GM12878 (cell line): ENCODE results near the gene CORO7. TPM values are rescaled to one million over a fixed set of nuclear protein-coding genes. Genes with fewer than 3 reads are reported as not detected.

ENCODE experiments used
- BACH1 ChIP-seq: fragments of 450-650 bp; IDR thresholded peaks from 2 replicates; pipeline ENCODE4 v1.6.1; 2017; ENCODE audit warnings: mild to moderate bottlenecking, borderline replicate concordance
- CBX3 ChIP-seq: fragments of 200-600 bp; sonication (generic); IDR thresholded peaks from 2 replicates; pipeline ENCODE4 v1.6.1; 2016; ENCODE audit warnings: low read depth, borderline replicate concordance
- CHD1 ChIP-seq: IDR thresholded peaks from 2 replicates; pipeline ENCODE4 v1.6.1; 2012; ENCODE audit warnings: low read depth, low read length, improper control_type of control experiment
- CHD2 ChIP-seq: IDR thresholded peaks from 2 replicates; pipeline ENCODE4 v1.6.1; 2011; ENCODE audit warnings: low read depth, low read length, improper control_type of control experiment, borderline replicate concordance
- CREM ChIP-seq: IDR thresholded peaks from 2 replicates; pipeline ENCODE4 v1.6.1; 2014; ENCODE audit warnings: antibody characterized with exemption, low read depth
- EGR1 ChIP-seq, 2 experiments: IDR thresholded peaks; 1 replicate in 1 of 2; 2 replicates in 1 of 2; pipeline ENCODE4 v1.6.1; 2011 to 2012; ENCODE audit warnings: low read depth in 2 of 2, low read length in 2 of 2, borderline replicate concordance in 1 of 2, mild to moderate bottlenecking in 1 of 2, moderate library complexity in 1 of 2
- FOS ChIP-seq: IDR thresholded peaks from 3 replicates; pipeline ENCODE4 v1.6.1; 2011; ENCODE audit warnings: borderline replicate concordance; ENCODE audit not compliant: insufficient read length; ENCODE audit errors: extremely low read depth
- FOXK2 ChIP-seq: fragments of 450-650 bp; IDR thresholded peaks from 2 replicates; pipeline ENCODE4 v1.6.1; 2017; ENCODE audit warnings: mild to moderate bottlenecking, moderate library complexity
- HDAC2 ChIP-seq: fragments of 200-600 bp; sonication (generic); IDR thresholded peaks from 2 replicates; pipeline ENCODE4 v1.6.1; 2017
- HDGF ChIP-seq: fragments of 450-650 bp; IDR thresholded peaks from 2 replicates; pipeline ENCODE4 v1.6.1; 2016; ENCODE audit warnings: antibody characterized with exemption
- IKZF1 ChIP-seq: fragments of 450-650 bp; conservative IDR thresholded peaks from 2 replicates; pipeline ENCODE4 v1.6.1; 2017; ENCODE audit warnings: antibody characterized with exemption, mild to moderate bottlenecking
- IRF4 ChIP-seq: IDR thresholded peaks from 2 replicates; pipeline ENCODE4 v1.6.1; 2011; ENCODE audit warnings: low read depth, low read length
- MEF2A ChIP-seq: IDR thresholded peaks from 2 replicates; pipeline ENCODE4 v1.6.1; 2011; ENCODE audit warnings: low read depth, mild to moderate bottlenecking, low read length, moderate library complexity; ENCODE audit not compliant: insufficient read depth
- MTA3 ChIP-seq: IDR thresholded peaks from 2 replicates; pipeline ENCODE4 v1.6.1; 2012; ENCODE audit warnings: low read length, inconsistent platforms, borderline replicate concordance
- NBN ChIP-seq: fragments of 450-650 bp; IDR thresholded peaks from 2 replicates; pipeline ENCODE4 v1.6.1; 2016
- NR2C1 ChIP-seq: fragments of 450-650 bp; IDR thresholded peaks from 2 replicates; pipeline ENCODE4 v1.6.1; 2017; ENCODE audit warnings: antibody characterized with exemption, mild to moderate bottlenecking, moderate library complexity
- NR2F1 ChIP-seq: fragments of 450-650 bp; conservative IDR thresholded peaks from 2 replicates; pipeline ENCODE4 v1.6.1; 2017; ENCODE audit warnings: mild to moderate bottlenecking
- PAX5 ChIP-seq: IDR thresholded peaks from 2 replicates; pipeline ENCODE4 v1.6.1; 2011; ENCODE audit warnings: low read depth, low read length, borderline replicate concordance
- PML ChIP-seq: IDR thresholded peaks from 2 replicates; pipeline ENCODE4 v1.6.1; 2012; ENCODE audit warnings: low read length, inconsistent platforms
- RAD21 ChIP-seq: IDR thresholded peaks from 2 replicates; pipeline ENCODE4 v1.6.1; 2011; ENCODE audit warnings: mild to moderate bottlenecking, low read depth, low read length, moderate library complexity; ENCODE audit not compliant: insufficient read depth
- RAD51 ChIP-seq: fragments of 450-650 bp; IDR thresholded peaks from 2 replicates; pipeline ENCODE4 v1.6.1; 2016; ENCODE audit warnings: moderate library complexity, mild to moderate bottlenecking, inconsistent platforms
- RB1 ChIP-seq: fragments of 450-650 bp; formaldehyde crosslinking; IDR thresholded peaks from 2 replicates; pipeline ENCODE4 v1.6.1; 2017; ENCODE audit warnings: mild to moderate bottlenecking, borderline replicate concordance
- SMARCA5 ChIP-seq: fragments of 450-650 bp; IDR thresholded peaks from 2 replicates; pipeline ENCODE4 v1.6.1; 2017; ENCODE audit warnings: mild to moderate bottlenecking
- STAT1 ChIP-seq: fragments of 450-650 bp; conservative IDR thresholded peaks from 2 replicates; pipeline ENCODE4 v1.6.1; 2014; ENCODE audit warnings: antibody characterized with exemption, mild to moderate bottlenecking
- ZBED1 ChIP-seq: IDR thresholded peaks from 2 replicates; pipeline ENCODE4 v1.6.1; 2016; ENCODE audit warnings: borderline replicate concordance
- ZNF217 ChIP-seq: fragments of 450-650 bp; IDR thresholded peaks from 2 replicates; pipeline ENCODE4 v1.6.1; 2017; ENCODE audit warnings: antibody characterized with exemption, mild to moderate bottlenecking
- ZNF622 ChIP-seq: fragments of 450-650 bp; IDR thresholded peaks from 2 replicates; pipeline ENCODE4 v1.6.1; 2017; ENCODE audit warnings: mild to moderate bottlenecking, inconsistent platforms
- polyA plus RNA-seq, 11 experiments: library from polyadenylated mRNA; depleted of rRNA in 4 of 11; unstranded in 6 of 11; stranded (reverse) in 5 of 11; fragments of >200 nt; fragmentation: Nextera tagmentation in 4 of 11; fragmentation: Illumina TruSeq in 1 of 11; extraction: Ambion mirVana in 4 of 11; extraction: Trizol in 1 of 11; gene quantifications; 1 replicate in 1 of 11; 2 replicates in 10 of 11; pipeline versions ENCODE4 v1.2.1 to v1.2.3, GENCODE V29; 2011 to 2016; ENCODE audit warnings: inconsistent platforms in 2 of 11, missing spikeins in 2 of 11, low read depth in 1 of 11
- total RNA-seq, 4 experiments: library from RNA; depleted of rRNA in 3 of 4; stranded (reverse); fragments of >200 nt in 3 of 4; fragmentation: Illumina TruSeq in 1 of 4; extraction: Trizol in 1 of 4; gene quantifications; 2 replicates each; pipeline versions ENCODE4 v1.2.1 to v1.2.3, GENCODE V29; 2013 to 2021
- TF ChIP-seq, protein P1 (sequence below): IDR thresholded peaks from 2 replicates; pipeline ENCODE4 v1.6.1; 2012; ENCODE audit warnings: low read depth, low read length, improper control_type of control experiment
- TF ChIP-seq, protein P2 (sequence below): fragments of 150-350 bp; IDR thresholded peaks from 2 replicates; pipeline ENCODE4 v1.6.1; 2016; ENCODE audit warnings: low read depth, low read length
- TF ChIP-seq, protein P3 (sequence below): fragments of 450-650 bp; IDR thresholded peaks from 2 replicates; pipeline ENCODE4 v1.6.1; 2014; ENCODE audit warnings: mild to moderate bottlenecking

The CORO7 gene
- total and polyA plus RNA-seq, 10 of the 15 experiments (the other 5 are each of a cell fraction or from before 2014, with no cell fraction given): 0.64 to 89.2 (median 43.7) TPM

DNA sequence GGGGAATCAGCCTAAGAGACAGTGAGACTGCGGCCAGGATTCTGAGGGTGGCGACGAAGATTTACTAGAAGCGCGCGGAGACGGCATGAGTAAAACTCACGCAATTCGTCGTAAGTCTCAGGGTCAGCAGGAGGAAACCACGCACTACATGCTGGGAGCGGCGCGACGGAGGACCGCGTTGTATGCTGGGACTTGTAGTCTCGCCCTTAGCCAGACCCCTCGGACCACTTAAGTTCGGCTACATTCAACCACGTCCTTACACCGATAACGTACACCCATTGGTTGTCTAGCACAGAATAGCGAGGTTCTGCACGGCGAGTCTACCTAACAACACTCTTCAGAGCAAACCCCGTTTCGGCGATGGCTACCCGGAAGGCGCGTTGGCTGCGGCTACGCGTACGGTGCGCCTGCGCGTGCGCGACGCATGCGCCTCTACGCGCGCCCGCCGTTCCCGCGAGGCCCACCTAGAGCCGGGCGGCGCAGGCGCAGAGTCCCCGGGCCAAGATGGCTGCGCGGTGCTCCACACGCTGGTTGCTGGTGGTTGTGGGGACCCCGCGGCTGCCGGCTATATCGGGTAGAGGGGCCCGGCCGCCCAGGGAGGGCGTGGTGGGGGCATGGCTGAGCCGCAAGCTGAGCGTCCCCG, 9.1 kb upstream of the CORO7 start, which contains the start of gene DNAJA3 (continued):
- TF ChIP-seq RB1 (0 out of 2 replicates have a peak, but pooled peaks have one; percentile 45), CHD2 (peak; percentile 99), SMARCA5 (no peak), HDGF (peak; percentile 93), NR2F1 (0 out of 2 replicates have a peak, but pooled peaks have one; percentile 52), BACH1 (0 out of 2 replicates have a peak, but pooled peaks have one; percentile 60), RAD21 (no peak), PML (peak; percentile 93), ZNF217 (no peak), CREM (peak; percentile 92), RAD51 (no peak), PAX5 (peak; percentile 23; the same call in 1 of the 2 replicates), ZNF622 (no peak), ZBED1 (no peak), CHD1 (no peak; the same call in 1 of the 2 replicates), STAT1 (peak; percentile 86; the same call in 1 of the 2 replicates), CBX3 (no peak), IRF4 (peak; percentile 30; the same call in 1 of the 2 replicates), NR2C1 (peak; percentile 81), FOXK2 (no peak), IKZF1 (peak; percentile 100), MTA3 (no peak), HDAC2 (no peak), FOS (no peak), MEF2A (0 out of 2 replicates have a peak, but pooled peaks have one; percentile 24), EGR1 (IDR thresholded peaks at IDR 0.05; ENCODE audit: borderline replicate concordance in 1 of 2, low read depth in 2 of 2, low read length in 2 of 2) (peak; percentile 36 to 67; a peak in 2 of 3 replicates), NBN (peak; percentile 88; the same call in 1 of the 2 replicates)
- TF ChIP-seq, protein P1, sequence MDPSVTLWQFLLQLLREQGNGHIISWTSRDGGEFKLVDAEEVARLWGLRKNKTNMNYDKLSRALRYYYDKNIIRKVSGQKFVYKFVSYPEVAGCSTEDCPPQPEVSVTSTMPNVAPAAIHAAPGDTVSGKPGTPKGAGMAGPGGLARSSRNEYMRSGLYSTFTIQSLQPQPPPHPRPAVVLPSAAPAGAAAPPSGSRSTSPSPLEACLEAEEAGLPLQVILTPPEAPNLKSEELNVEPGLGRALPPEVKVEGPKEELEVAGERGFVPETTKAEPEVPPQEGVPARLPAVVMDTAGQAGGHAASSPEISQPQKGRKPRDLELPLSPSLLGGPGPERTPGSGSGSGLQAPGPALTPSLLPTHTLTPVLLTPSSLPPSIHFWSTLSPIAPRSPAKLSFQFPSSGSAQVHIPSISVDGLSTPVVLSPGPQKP: no peak; the same call in 1 of the 2 replicates
- TF ChIP-seq, protein P2, sequence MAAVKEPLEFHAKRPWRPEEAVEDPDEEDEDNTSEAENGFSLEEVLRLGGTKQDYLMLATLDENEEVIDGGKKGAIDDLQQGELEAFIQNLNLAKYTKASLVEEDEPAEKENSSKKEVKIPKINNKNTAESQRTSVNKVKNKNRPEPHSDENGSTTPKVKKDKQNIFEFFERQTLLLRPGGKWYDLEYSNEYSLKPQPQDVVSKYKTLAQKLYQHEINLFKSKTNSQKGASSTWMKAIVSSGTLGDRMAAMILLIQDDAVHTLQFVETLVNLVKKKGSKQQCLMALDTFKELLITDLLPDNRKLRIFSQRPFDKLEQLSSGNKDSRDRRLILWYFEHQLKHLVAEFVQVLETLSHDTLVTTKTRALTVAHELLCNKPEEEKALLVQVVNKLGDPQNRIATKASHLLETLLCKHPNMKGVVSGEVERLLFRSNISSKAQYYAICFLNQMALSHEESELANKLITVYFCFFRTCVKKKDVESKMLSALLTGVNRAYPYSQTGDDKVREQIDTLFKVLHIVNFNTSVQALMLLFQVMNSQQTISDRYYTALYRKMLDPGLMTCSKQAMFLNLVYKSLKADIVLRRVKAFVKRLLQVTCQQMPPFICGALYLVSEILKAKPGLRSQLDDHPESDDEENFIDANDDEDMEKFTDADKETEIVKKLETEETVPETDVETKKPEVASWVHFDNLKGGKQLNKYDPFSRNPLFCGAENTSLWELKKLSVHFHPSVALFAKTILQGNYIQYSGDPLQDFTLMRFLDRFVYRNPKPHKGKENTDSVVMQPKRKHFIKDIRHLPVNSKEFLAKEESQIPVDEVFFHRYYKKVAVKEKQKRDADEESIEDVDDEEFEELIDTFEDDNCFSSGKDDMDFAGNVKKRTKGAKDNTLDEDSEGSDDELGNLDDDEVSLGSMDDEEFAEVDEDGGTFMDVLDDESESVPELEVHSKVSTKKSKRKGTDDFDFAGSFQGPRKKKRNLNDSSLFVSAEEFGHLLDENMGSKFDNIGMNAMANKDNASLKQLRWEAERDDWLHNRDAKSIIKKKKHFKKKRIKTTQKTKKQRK: no peak
- TF ChIP-seq, protein P3, sequence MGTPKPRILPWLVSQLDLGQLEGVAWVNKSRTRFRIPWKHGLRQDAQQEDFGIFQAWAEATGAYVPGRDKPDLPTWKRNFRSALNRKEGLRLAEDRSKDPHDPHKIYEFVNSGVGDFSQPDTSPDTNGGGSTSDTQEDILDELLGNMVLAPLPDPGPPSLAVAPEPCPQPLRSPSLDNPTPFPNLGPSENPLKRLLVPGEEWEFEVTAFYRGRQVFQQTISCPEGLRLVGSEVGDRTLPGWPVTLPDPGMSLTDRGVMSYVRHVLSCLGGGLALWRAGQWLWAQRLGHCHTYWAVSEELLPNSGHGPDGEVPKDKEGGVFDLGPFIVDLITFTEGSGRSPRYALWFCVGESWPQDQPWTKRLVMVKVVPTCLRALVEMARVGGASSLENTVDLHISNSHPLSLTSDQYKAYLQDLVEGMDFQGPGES: no peak
